ENCODE data around the gene LUC7L3.

DNA sequence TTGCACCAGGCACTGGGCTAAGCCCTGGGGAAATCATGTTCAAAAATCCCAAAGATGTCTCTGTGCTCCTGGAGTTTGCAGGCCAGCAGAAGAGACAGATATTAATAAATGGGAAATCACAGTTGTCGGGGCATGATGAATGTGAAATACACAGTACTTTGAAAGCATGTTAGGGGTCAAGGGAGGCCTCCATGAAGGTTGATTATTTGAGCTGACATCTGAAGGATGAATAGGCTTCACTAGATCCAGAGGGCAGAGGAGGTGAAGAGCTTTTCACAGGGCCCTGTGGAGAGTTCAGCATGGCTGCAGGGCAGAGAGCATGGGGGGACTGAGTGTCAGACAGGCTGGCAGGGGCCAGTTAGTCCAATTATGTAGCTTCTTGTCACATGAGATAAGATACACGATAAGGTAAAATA, 45.3 kb downstream of the LUC7L3 start:
- TF ChIP-seq, protein P1, sequence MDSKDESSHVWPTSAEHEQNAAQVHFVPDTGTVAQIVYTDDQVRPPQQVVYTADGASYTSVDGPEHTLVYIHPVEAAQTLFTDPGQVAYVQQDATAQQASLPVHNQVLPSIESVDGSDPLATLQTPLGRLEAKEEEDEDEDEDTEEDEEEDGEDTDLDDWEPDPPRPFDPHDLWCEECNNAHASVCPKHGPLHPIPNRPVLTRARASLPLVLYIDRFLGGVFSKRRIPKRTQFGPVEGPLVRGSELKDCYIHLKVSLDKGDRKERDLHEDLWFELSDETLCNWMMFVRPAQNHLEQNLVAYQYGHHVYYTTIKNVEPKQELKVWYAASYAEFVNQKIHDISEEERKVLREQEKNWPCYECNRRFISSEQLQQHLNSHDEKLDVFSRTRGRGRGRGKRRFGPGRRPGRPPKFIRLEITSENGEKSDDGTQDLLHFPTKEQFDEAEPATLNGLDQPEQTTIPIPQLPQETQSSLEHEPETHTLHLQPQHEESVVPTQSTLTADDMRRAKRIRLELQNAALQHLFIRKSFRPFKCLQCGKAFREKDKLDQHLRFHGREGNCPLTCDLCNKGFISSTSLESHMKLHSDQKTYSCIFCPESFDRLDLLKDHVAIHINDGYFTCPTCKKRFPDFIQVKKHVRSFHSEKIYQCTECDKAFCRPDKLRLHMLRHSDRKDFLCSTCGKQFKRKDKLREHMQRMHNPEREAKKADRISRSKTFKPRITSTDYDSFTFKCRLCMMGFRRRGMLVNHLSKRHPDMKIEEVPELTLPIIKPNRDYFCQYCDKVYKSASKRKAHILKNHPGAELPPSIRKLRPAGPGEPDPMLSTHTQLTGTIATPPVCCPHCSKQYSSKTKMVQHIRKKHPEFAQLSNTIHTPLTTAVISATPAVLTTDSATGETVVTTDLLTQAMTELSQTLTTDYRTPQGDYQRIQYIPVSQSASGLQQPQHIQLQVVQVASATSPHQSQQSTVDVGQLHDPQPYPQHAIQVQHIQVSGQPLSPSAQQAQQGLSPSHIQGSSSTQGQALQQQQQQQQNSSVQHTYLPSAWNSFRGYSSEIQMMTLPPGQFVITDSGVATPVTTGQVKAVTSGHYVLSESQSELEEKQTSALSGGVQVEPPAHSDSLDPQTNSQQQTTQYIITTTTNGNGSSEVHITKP (tag by site-specific recombination; IDR thresholded peaks at IDR 0.05): no peak
- TF ChIP-seq, protein P2, sequence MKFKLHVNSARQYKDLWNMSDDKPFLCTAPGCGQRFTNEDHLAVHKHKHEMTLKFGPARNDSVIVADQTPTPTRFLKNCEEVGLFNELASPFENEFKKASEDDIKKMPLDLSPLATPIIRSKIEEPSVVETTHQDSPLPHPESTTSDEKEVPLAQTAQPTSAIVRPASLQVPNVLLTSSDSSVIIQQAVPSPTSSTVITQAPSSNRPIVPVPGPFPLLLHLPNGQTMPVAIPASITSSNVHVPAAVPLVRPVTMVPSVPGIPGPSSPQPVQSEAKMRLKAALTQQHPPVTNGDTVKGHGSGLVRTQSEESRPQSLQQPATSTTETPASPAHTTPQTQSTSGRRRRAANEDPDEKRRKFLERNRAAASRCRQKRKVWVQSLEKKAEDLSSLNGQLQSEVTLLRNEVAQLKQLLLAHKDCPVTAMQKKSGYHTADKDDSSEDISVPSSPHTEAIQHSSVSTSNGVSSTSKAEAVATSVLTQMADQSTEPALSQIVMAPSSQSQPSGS (tag by site-specific recombination; IDR thresholded peaks at IDR 0.05; ENCODE audit: low read depth): no peak
- TF ChIP-seq WT1 (tag by site-specific recombination; IDR thresholded peaks at IDR 0.05) (no peak), ZNF777 (tag by site-specific recombination; IDR thresholded peaks at IDR 0.05; ENCODE audit: borderline replicate concordance) (no peak), ZNF311 (tag by site-specific recombination; IDR thresholded peaks at IDR 0.05; ENCODE audit: borderline replicate concordance) (no peak), ZBTB8A (tag by site-specific recombination; IDR thresholded peaks at IDR 0.05) (no peak), SP7 (tag by site-specific recombination; IDR thresholded peaks at IDR 0.05) (no peak)
- TF ChIP-seq, protein P3, sequence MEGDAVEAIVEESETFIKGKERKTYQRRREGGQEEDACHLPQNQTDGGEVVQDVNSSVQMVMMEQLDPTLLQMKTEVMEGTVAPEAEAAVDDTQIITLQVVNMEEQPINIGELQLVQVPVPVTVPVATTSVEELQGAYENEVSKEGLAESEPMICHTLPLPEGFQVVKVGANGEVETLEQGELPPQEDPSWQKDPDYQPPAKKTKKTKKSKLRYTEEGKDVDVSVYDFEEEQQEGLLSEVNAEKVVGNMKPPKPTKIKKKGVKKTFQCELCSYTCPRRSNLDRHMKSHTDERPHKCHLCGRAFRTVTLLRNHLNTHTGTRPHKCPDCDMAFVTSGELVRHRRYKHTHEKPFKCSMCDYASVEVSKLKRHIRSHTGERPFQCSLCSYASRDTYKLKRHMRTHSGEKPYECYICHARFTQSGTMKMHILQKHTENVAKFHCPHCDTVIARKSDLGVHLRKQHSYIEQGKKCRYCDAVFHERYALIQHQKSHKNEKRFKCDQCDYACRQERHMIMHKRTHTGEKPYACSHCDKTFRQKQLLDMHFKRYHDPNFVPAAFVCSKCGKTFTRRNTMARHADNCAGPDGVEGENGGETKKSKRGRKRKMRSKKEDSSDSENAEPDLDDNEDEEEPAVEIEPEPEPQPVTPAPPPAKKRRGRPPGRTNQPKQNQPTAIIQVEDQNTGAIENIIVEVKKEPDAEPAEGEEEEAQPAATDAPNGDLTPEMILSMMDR (tag by site-specific recombination; IDR thresholded peaks at IDR 0.05): no peak
